ENCODE results near the gene ALKBH8. TPM values are rescaled to one million over a fixed set of nuclear protein-coding genes. Genes with fewer than 3 reads are reported as not detected.
"Not testable (repeated sequence)": the region's sequence is repeated elsewhere in the genome, so short reads cannot be mapped to it uniquely, and the experiment has no call there.

Gene ALKBH8
- total RNA-seq, 1 experiment from 2014 or later, result 7.3 TPM

GRCh38 chr11:107579169-107579568 lies 13.6 kb upstream of the ALKBH8 start:
- not testable (repeated sequence) for DNase-seq (ENCODE audit: low spot score)

- DNase-seq (ENCODE audit: low spot score), result no peak
Measured at GRCh38 chr11:107577346-107577711, 11.8 kb upstream of the ALKBH8 start.

- DNase-seq (ENCODE audit: low spot score), result not testable (repeated sequence)
Measured at GRCh38 chr11:107576497-107577345, 11.2 kb upstream of the ALKBH8 start.

GRCh38 chr11:107573438-107573837 lies 7.9 kb upstream of the ALKBH8 start:
- no peak for DNase-seq (ENCODE audit: low spot score)

- no peak for DNase-seq (ENCODE audit: low spot score)
Measured at GRCh38 chr11:107570015-107570414, 4.5 kb upstream of the ALKBH8 start.

GRCh38 chr11:107567739-107568335 lies 2.3 kb upstream of the ALKBH8 start:
- DNase-seq (ENCODE audit: low spot score), result no peak

GRCh38 chr11:107566569-107566968 lies 1.0 kb upstream of the ALKBH8 start:
- no peak for DNase-seq (ENCODE audit: low spot score)

GRCh38 chr11:107565955-107566501 lies 493 bp upstream of the ALKBH8 start:
- not testable (repeated sequence) for DNase-seq (ENCODE audit: low spot score)

GRCh38 chr11:107564877-107565218 lies 687 bp downstream of the ALKBH8 start:
- DNase-seq (ENCODE audit: low spot score), result no peak

GRCh38 chr11:107563702-107564101 lies 1.8 kb downstream of the ALKBH8 start:
- DNase-seq (ENCODE audit: low spot score), result peak; percentile 44

- DNase-seq (ENCODE audit: low spot score), result peak; percentile 76
Measured at GRCh38 chr11:107562647-107563208, 2.8 kb downstream of the ALKBH8 start.

- peak; percentile 48 for DNase-seq (ENCODE audit: low spot score)
Measured at GRCh38 chr11:107561688-107562087, 3.8 kb downstream of the ALKBH8 start.

GRCh38 chr11:107550304-107550703 lies 15.2 kb downstream of the ALKBH8 start:
- DNase-seq (ENCODE audit: low spot score), result no peak

GRCh38 chr11:107549954-107550285 lies 15.6 kb downstream of the ALKBH8 start:
- no peak for DNase-seq (ENCODE audit: low spot score)

GRCh38 chr11:107549253-107549953 lies 16.1 kb downstream of the ALKBH8 start:
- DNase-seq (ENCODE audit: low spot score), result no peak

- no peak for DNase-seq (ENCODE audit: low spot score)
Measured at GRCh38 chr11:107547961-107548360, 17.6 kb downstream of the ALKBH8 start.

GRCh38 chr11:107545101-107545514 lies 20.4 kb downstream of the ALKBH8 start:
- peak; percentile 63 for DNase-seq (ENCODE audit: low spot score)

- no peak for DNase-seq (ENCODE audit: low spot score)
Measured at GRCh38 chr11:107538821-107539220, 26.7 kb downstream of the ALKBH8 start.

GRCh38 chr11:107538239-107538638 lies 27.3 kb downstream of the ALKBH8 start:
- DNase-seq (ENCODE audit: low spot score), result no peak

- not testable (repeated sequence) for DNase-seq (ENCODE audit: low spot score)
Measured at GRCh38 chr11:107537155-107537554, 28.4 kb downstream of the ALKBH8 start.

GRCh38 chr11:107526197-107526596 lies 39.3 kb downstream of the ALKBH8 start:
- no peak for DNase-seq (ENCODE audit: low spot score)

GRCh38 chr11:107508858-107509244 lies 56.7 kb downstream of the ALKBH8 start:
- no peak for DNase-seq (ENCODE audit: low spot score)

Data from A172 (cell line).